Activated naive CD4-positive, alpha-beta T cell treated with anti-CD3 and anti-CD28 coated beads, Interleukin-2, amount 10 ng/mL, durations not matched to agents 7 days and 5 days (primary cell): ENCODE measurements around the gene SMG6.

Experiments used
- CTCF ChIA-PET: fragments of 350-600 bp; sonication (Branson Sonifier 250); formaldehyde crosslinking; loops from one replicate; lab custom pipeline; 2021; ENCODE audit warnings: antibody characterized with exemption; lab: Charles Lee
- DNase-seq: peaks from one replicate; pipeline ENCODE4 v3.0.0-alpha.2; 2020
- H3K27ac Mint-ChIP-seq: one replicate; pipeline ENCODE4 v1.8.0; 2021; ENCODE audit warnings: mild to moderate bottlenecking, moderate library complexity, mixed read lengths
- H3K27me3 Mint-ChIP-seq: one replicate; pipeline ENCODE4 v1.8.0; 2021; ENCODE audit warnings: mild to moderate bottlenecking, mixed read lengths
- H3K36me3 Mint-ChIP-seq: one replicate; pipeline ENCODE4 v1.8.0; 2021; ENCODE audit warnings: mixed read lengths
- H3K4me1 Mint-ChIP-seq: one replicate; pipeline ENCODE4 v1.8.0; 2021; ENCODE audit warnings: mixed read lengths
- H3K4me3 Mint-ChIP-seq: one replicate; pipeline ENCODE4 v1.8.0; 2021; ENCODE audit warnings: mild to moderate bottlenecking, moderate library complexity, mixed read lengths
- H3K9me3 Mint-ChIP-seq: one replicate; pipeline ENCODE4 v1.8.0; 2021; ENCODE audit warnings: mixed read lengths

Gene SMG6

DNA sequence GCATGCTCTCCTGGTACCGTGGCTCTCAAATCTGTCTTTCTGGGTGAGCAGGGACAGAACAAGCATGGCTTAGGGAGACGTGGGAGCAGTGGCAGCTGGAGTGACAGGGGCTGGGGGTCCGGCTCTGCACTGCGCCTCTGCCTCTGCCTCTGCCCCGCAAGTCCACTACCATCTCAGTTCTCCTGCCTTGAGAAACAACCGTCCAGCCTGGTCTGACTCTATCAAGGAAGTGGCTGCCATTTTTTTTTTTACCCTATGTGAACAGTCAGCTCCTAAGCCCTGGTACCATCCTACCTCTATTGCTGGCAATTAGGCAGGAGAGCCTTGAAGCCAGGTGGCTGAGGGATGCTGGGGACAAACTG, 232.6 kb downstream of the SMG6 start:
- H3K4me1 Mint-ChIP-seq: peaks cover 63% of the 10 kb centered on the region
- H3K4me3 Mint-ChIP-seq: no peak overlapping the region
- CTCF ChIA-PET: interaction anchor here (1.0 to 2.8 kb wide), 6 partner anchors 11 to 212 kb away, joined by 3 to 17 read pairs (median 4); no protein-coding TSS in a partner anchor
- H3K27me3 Mint-ChIP-seq: no peaks in the 10 kb centered on the region
- H3K27ac Mint-ChIP-seq: peak overlapping the region; percentile 82
- peaks cover 58% of the 10 kb centered on the region for H3K36me3 Mint-ChIP-seq
- DNase-seq: no peak
- no peaks in the 10 kb centered on the region for H3K9me3 Mint-ChIP-seq

- Mint-ChIP-seq H3K4me3 (no peak overlapping the region), H3K4me1 (peaks cover 61% of the 10 kb centered on the region), H3K27me3 (no peaks in the 10 kb centered on the region), H3K27ac (peak overlapping the region; percentile 82), H3K9me3 (no peaks in the 10 kb centered on the region), H3K36me3 (peaks cover 61% of the 10 kb centered on the region)
- peak; percentile 73 for DNase-seq
- CTCF ChIA-PET: interaction anchor here (1.0 to 2.8 kb wide), 9 partner anchors 12 to 213 kb away, joined by 3 to 17 read pairs (median 4); no protein-coding TSS in a partner anchor
Observed at GRCh38 chr17:2070241-2071023, 233.2 kb downstream of the SMG6 start.

- CTCF ChIA-PET: interaction anchor here (1.0 to 6.3 kb wide), 8 partner anchors 12 to 176 kb away, joined by 3 to 40 read pairs (median 4); no protein-coding TSS in a partner anchor
- Mint-ChIP-seq H3K4me1 (peaks cover 60% of the 10 kb centered on the region), H3K27me3 (no peaks in the 10 kb centered on the region), H3K36me3 (peaks cover 69% of the 10 kb centered on the region), H3K9me3 (no peaks in the 10 kb centered on the region), H3K4me3 (no peak overlapping the region), H3K27ac (no peak overlapping the region)
- DNase-seq: no peak
Observed at GRCh38 chr17:2068519-2069051, 235.0 kb downstream of the SMG6 start.

DNA sequence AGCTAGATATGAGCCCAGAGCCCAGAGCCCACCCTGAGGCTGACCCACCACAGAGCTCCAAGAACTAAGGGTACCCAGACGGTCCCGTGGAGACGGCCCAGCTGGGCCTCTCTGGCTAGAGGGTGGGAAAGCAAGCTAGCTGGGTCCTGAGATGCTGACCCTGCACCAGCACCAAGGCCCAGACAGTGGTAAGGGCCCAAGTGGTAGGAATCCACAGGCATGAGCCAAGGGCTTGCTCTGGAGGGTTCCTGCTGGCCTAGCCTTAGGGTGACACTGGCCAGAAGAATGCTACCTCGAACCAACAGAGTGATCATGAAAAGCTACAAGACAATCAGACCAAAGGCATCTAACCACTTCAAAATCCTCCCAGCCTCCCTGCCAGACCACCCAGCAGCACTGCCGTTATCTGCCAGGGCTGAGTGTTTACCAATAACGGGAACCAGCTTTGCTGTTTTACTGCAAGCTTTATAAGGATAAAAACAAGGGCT, 235.5 kb downstream of the SMG6 start:
- no peak overlapping the region for H3K27ac Mint-ChIP-seq
- H3K27me3 Mint-ChIP-seq: no peaks in the 10 kb centered on the region
- peaks cover 60% of the 10 kb centered on the region for H3K4me1 Mint-ChIP-seq
- no peaks in the 10 kb centered on the region for H3K9me3 Mint-ChIP-seq
- no peak for DNase-seq
- peaks cover 72% of the 10 kb centered on the region for H3K36me3 Mint-ChIP-seq
- CTCF ChIA-PET: interaction anchor here (1.1 to 6.3 kb wide), 6 partner anchors 12 to 177 kb away, joined by 3 to 40 read pairs (median 5); no protein-coding TSS in a partner anchor
- H3K4me3 Mint-ChIP-seq: no peak overlapping the region

- Mint-ChIP-seq H3K9me3 (no peaks in the 10 kb centered on the region), H3K4me1 (peaks cover 58% of the 10 kb centered on the region), H3K36me3 (peaks cover 73% of the 10 kb centered on the region), H3K27me3 (no peaks in the 10 kb centered on the region), H3K27ac (no peak overlapping the region), H3K4me3 (no peak overlapping the region)
- no peak for DNase-seq
- CTCF ChIA-PET: interaction anchor here (0.9 to 6.3 kb wide), 8 partner anchors 9 to 215 kb away, joined by 3 to 40 read pairs (median 4); no protein-coding TSS in a partner anchor
Observed at GRCh38 chr17:2067608-2068024, 236.0 kb downstream of the SMG6 start.

DNA sequence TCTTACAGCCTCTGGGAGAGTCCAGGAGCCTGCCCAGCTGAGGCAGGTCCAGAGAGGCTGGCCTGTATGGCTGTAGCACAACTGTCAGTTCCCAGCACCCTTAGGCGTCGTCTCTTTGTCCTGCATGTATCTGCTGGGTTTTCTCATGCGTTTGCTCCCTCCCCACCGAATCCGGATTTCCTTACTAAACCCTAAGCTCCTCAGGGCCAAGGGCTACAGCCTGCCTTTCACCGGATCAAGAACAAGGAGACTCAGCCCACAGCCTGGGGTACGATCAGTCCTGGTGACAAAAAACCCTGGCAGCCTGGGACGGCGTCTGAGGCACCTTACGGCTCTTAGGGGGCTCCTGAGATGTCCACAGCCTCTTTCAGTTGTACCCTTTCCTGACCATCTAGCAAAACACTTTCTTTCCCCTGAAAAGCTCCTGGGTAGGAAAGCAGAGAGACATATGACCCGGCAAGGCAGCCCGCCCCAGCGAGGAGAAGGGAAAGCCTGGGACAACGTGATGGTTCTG, 236.5 kb downstream of the SMG6 start:
- no peaks in the 10 kb centered on the region for H3K27me3 Mint-ChIP-seq
- H3K27ac Mint-ChIP-seq: no peak overlapping the region
- no peak for DNase-seq
- peaks cover 73% of the 10 kb centered on the region for H3K36me3 Mint-ChIP-seq
- H3K4me1 Mint-ChIP-seq: peaks cover 58% of the 10 kb centered on the region
- no peaks in the 10 kb centered on the region for H3K9me3 Mint-ChIP-seq
- CTCF ChIA-PET: interaction anchor here (0.9 to 6.3 kb wide), 8 partner anchors 9 to 216 kb away, joined by 3 to 45 read pairs (median 5); no protein-coding TSS in a partner anchor
- H3K4me3 Mint-ChIP-seq: no peak overlapping the region

GRCh38 chr17:2065949-2066400, 237.6 kb downstream of the SMG6 start:
- H3K4me3 Mint-ChIP-seq: no peak overlapping the region
- H3K36me3 Mint-ChIP-seq: peaks cover 73% of the 10 kb centered on the region
- H3K27ac Mint-ChIP-seq: peak overlapping the region; percentile 39
- DNase-seq: no peak
- peaks cover 51% of the 10 kb centered on the region for H3K4me1 Mint-ChIP-seq
- H3K9me3 Mint-ChIP-seq: no peaks in the 10 kb centered on the region
- H3K27me3 Mint-ChIP-seq: no peaks in the 10 kb centered on the region
- CTCF ChIA-PET: interaction anchor here (0.7 to 6.3 kb wide), 17 partner anchors 7 to 219 kb away, joined by 3 to 45 read pairs (median 4); partner anchors contain the start of gene HIC1

- Mint-ChIP-seq H3K27ac (peak overlapping the region; percentile 52), H3K4me1 (peaks cover 51% of the 10 kb centered on the region), H3K27me3 (no peaks in the 10 kb centered on the region), H3K4me3 (no peak overlapping the region), H3K36me3 (peaks cover 75% of the 10 kb centered on the region), H3K9me3 (no peaks in the 10 kb centered on the region)
- DNase-seq: peak; percentile 78
- CTCF ChIA-PET: interaction anchor here (1.0 to 6.3 kb wide), 17 partner anchors 9 to 219 kb away, joined by 3 to 45 read pairs (median 4); partner anchors contain the start of gene HIC1
Observed at GRCh38 chr17:2064980-2065785, 238.4 kb downstream of the SMG6 start.

GRCh38 chr17:2064520-2064971, 239.0 kb downstream of the SMG6 start:
- Mint-ChIP-seq H3K27ac (peak overlapping the region; percentile 29), H3K36me3 (peaks cover 72% of the 10 kb centered on the region), H3K27me3 (peaks cover under 1% of the 10 kb centered on the region), H3K4me1 (peaks cover 49% of the 10 kb centered on the region), H3K4me3 (no peak overlapping the region), H3K9me3 (no peaks in the 10 kb centered on the region)
- DNase-seq: no peak
- CTCF ChIA-PET: interaction anchor here (0.7 to 6.3 kb wide), 12 partner anchors 10 to 220 kb away, joined by 3 to 45 read pairs (median 4); no protein-coding TSS in a partner anchor

DNA sequence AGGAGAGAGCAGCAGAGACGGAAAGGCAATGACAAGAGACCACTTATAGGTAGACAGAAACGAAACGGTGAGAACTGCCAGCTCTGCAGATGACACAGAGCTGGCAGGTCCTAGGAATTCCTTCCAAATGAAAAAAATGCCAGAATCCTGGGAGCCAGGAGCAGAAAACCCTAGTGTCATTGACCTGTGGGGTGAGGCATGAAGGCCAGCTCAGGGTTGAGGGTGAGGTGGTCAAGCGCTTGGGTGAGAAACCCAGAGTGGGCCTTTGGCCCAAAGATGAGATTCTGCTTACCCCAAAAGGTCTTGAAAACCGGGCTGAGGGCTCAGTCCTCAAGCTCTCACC, 239.5 kb downstream of the SMG6 start:
- Mint-ChIP-seq H3K4me1 (peaks cover 49% of the 10 kb centered on the region), H3K27ac (no peak overlapping the region), H3K36me3 (peaks cover 73% of the 10 kb centered on the region), H3K9me3 (no peaks in the 10 kb centered on the region), H3K4me3 (no peak overlapping the region), H3K27me3 (peaks cover 5% of the 10 kb centered on the region)
- no peak for DNase-seq
- CTCF ChIA-PET: interaction anchor here (0.7 to 6.3 kb wide), 8 partner anchors 18 to 220 kb away, joined by 3 to 45 read pairs (median 6); no protein-coding TSS in a partner anchor

GRCh38 chr17:2063261-2064146, 240.1 kb downstream of the SMG6 start:
- Mint-ChIP-seq H3K4me3 (no peak overlapping the region), H3K9me3 (no peaks in the 10 kb centered on the region), H3K36me3 (peaks cover 67% of the 10 kb centered on the region), H3K27me3 (peaks cover 9% of the 10 kb centered on the region), H3K4me1 (peaks cover 43% of the 10 kb centered on the region), H3K27ac (peak overlapping the region; percentile 64)
- DNase-seq: no peak
- CTCF ChIA-PET: interaction anchor here (0.7 to 6.3 kb wide), 7 partner anchors 18 to 221 kb away, joined by 3 to 45 read pairs (median 4); no protein-coding TSS in a partner anchor

DNA sequence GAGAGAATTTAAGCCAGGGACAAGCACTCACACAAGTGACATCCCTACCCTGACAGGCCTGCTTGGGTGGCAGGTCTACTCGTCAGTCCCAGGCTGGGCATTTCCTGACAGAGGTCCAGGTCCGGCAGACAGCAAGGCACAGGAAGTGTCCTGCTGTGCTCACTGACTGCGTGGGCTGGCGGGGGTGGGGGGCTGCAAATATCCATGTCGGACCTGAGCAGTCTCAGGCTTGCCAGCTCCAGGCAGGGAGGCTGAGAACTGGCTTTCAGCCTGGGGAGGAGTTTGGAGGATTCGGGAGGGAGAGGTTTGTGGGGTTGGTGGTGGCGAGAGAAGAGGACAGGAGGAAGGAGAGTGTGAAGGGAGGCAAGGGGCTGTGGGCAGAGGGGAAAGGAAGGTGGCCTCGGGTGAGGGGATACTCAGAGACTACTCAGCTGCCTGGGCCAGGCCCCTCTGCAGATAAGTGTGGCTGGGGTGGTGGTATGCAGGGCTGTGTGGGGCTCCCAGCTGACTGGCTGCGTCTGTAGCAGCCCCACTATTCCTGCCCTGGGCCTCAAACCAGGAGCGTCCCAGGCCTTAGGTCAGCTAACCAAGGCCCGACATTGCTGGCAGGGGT, 240.9 kb downstream of the SMG6 start:
- Mint-ChIP-seq H3K4me3 (no peak overlapping the region), H3K36me3 (peaks cover 63% of the 10 kb centered on the region), H3K9me3 (no peaks in the 10 kb centered on the region), H3K4me1 (peaks cover 44% of the 10 kb centered on the region), H3K27me3 (peaks cover 14% of the 10 kb centered on the region), H3K27ac (peak overlapping the region; percentile 24)
- CTCF ChIA-PET: interaction anchor here (1.3 kb wide), 1 partner anchor 182 kb away, joined by 4 read pairs; no protein-coding TSS in a partner anchor
- DNase-seq: no peak
